ENCODE data around the gene SYNJ2. TPM values are rescaled to one million over a fixed set of nuclear protein-coding genes. Genes with fewer than 3 reads are reported as not detected.

SYNJ2 gene
- total and polyA plus RNA-seq, 2 experiments from 2014 or later = 2.8 to 5.6 TPM

GRCh38 chr6:157942351-157942750 is 39.3 kb upstream of the SYNJ2 start:
- ATAC-seq (no peak), DNase-seq (ENCODE audit: low spot score) (no peak)
- H3K9me2 ChIP-seq (ENCODE audit: insufficient read depth) = no peaks in the 10 kb centered on the region
- Mint-ChIP-seq H3K36me3 (ENCODE audit: low read depth) (peaks cover 51% of the 10 kb centered on the region), H3K27ac (no peak overlapping the region), H3K27me3 (ENCODE audit: insufficient read depth, low read depth, poor library complexity) (no peaks in the 10 kb centered on the region), H3K9me3 (no peaks in the 10 kb centered on the region), H3K4me3 (no peak overlapping the region), H3K4me1 (no peaks in the 10 kb centered on the region)
- H3K4me1 ChIP-seq (ENCODE audit: insufficient read depth) = no peaks in the 10 kb centered on the region
- H4K20me1 ChIP-seq (replicated peaks; ENCODE audit: insufficient read depth) = no peaks in the 10 kb centered on the region
- no peak overlapping the region for H3K4me2 ChIP-seq
- H3K36me3 ChIP-seq (ENCODE audit: insufficient read depth) = peaks cover 28% of the 10 kb centered on the region
- no peaks in the 10 kb centered on the region for H3K79me2 ChIP-seq (replicated peaks; ENCODE audit: insufficient read depth)
- H3K27ac ChIP-seq (ENCODE audit: low read depth) = no peak overlapping the region
- H3F3A ChIP-seq (replicated peaks; ENCODE audit: low read depth) = no peaks in the 10 kb centered on the region
- H2AFZ ChIP-seq = no peak overlapping the region
- no peak overlapping the region for H3K4me3 ChIP-seq
- TF ChIP-seq POLR2AphosphoS5 (IDR thresholded peaks at IDR 0.05; ENCODE audit: low read depth) = no peak
- TF ChIP-seq ZNF462 (CRISPR knock-in tag; IDR thresholded peaks at IDR 0.05) = no peak
- TF ChIP-seq NANOG (IDR thresholded peaks at IDR 0.05; ENCODE audit: borderline replicate concordance) = no peak
- TF ChIP-seq CTCF (conservative IDR thresholded peaks at IDR 0.05; ENCODE audit: low read depth in 2 of 2) = no peak
- no peak for TF ChIP-seq ETS1 (IDR thresholded peaks at IDR 0.05)
- no peak for TF ChIP-seq EZH2phosphoT487 (IDR thresholded peaks at IDR 0.05; ENCODE audit: unreplicated experiment)
- no peak for TF ChIP-seq ZNF331 (CRISPR knock-in tag; IDR thresholded peaks at IDR 0.05; ENCODE audit: low read depth)
- TF ChIP-seq STAT1 (IDR thresholded peaks at IDR 0.05; ENCODE audit: unreplicated experiment) = no peak
- TF ChIP-seq JUNB (IDR thresholded peaks at IDR 0.05; ENCODE audit: unreplicated experiment) = no peak
- TF ChIP-seq CREB1 (CRISPR knock-in tag; IDR thresholded peaks at IDR 0.05; ENCODE audit: low read depth) = no peak
- no peak for TF ChIP-seq REST (IDR thresholded peaks at IDR 0.05; ENCODE audit: unreplicated experiment)
- no peak for TF ChIP-seq EZH2 (IDR thresholded peaks at IDR 0.05; ENCODE audit: low read depth, unreplicated experiment)
- TF ChIP-seq ZNF114 (CRISPR knock-in tag; IDR thresholded peaks at IDR 0.05) = no peak
- H3K27me3 ChIP-seq (ENCODE audit: insufficient read depth) = no peaks in the 10 kb centered on the region

Data from GM23338 (cell line).